Measurements from ENCODE around the gene ANO1. TPM values are rescaled to one million over a fixed set of nuclear protein-coding genes. Genes with fewer than 3 reads are reported as not detected.

ANO1 gene
- total RNA-seq, 1 donor from 2014 or later, result 0.05 TPM

DNA sequence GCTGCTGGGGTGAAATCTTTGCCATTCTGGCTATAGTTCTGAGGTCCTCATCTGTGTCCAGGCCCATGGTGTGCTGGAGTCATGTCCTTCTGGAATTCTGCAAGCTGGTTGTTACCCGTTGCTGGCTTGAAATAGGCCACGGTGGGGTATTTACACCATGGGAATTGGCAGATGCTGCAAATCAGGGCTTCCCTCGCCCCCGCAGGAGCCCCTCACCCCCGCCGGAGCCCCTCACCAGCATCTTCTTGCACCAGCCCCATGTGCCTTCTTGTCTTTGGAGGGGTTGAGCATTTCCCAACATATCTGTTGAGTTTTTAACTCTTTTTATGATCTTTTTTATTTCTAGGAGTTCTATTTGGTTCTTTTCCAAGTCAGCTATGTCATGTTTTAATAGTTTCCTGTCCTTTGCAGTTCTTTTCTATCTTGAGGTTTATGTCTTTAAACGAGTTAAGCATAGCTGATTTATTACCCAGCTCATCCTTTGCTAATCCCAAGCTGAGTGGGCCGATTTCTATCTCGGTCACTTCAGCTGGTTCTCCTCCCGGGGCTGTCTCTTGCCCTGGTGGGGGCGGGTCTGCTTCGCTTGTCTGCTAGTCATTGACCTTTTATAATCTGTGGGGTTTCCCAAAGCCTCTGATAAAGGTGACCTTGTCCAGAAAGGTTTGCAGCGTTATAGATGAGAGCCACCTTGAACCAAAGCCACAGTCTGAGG, 17.6 kb downstream of the ANO1 start:
- no peak for DNase-seq (ENCODE audit: low read depth)

- DNase-seq (ENCODE audit: low read depth), result no peak
Measured at GRCh38 chr11:70097783-70098563, 19.9 kb downstream of the ANO1 start.

- no peak for DNase-seq (ENCODE audit: low read depth)
Measured at GRCh38 chr11:70098936-70099335, 20.8 kb downstream of the ANO1 start.

- no peak for DNase-seq (ENCODE audit: low read depth)
Measured at GRCh38 chr11:70099578-70100279, 21.6 kb downstream of the ANO1 start.

GRCh38 chr11:70100280-70100603, 22.1 kb downstream of the ANO1 start:
- no peak for DNase-seq (ENCODE audit: low read depth)

- no peak for DNase-seq (ENCODE audit: low read depth)
Measured at GRCh38 chr11:70100791-70101190, 22.7 kb downstream of the ANO1 start.

- no peak for DNase-seq (ENCODE audit: low read depth)
Measured at GRCh38 chr11:70103256-70103975, 25.3 kb downstream of the ANO1 start.

DNA sequence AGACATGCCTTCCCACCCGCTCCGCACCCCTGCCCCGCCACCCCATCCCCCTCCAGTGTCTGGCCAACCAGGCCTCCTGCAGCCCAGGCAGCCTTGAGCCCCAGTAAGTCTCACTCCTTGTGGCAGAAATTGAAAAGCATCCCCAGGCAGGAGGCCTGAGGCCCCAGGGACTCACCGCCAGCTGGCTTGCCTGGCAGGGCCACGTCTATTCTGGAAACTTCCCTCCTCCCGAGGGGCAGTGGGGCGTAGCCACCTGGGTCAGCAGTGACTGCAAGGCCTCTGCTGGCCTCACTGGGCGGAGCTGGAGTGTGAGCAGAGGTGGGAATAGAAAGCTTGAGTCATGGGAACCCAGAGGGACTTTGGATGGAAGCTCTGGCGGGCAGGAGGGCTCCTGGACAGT, 26.3 kb downstream of the ANO1 start:
- peak; percentile 42 for DNase-seq (ENCODE audit: low read depth)

GRCh38 chr11:70104961-70105360, 26.8 kb downstream of the ANO1 start:
- no peak for DNase-seq (ENCODE audit: low read depth)

DNA sequence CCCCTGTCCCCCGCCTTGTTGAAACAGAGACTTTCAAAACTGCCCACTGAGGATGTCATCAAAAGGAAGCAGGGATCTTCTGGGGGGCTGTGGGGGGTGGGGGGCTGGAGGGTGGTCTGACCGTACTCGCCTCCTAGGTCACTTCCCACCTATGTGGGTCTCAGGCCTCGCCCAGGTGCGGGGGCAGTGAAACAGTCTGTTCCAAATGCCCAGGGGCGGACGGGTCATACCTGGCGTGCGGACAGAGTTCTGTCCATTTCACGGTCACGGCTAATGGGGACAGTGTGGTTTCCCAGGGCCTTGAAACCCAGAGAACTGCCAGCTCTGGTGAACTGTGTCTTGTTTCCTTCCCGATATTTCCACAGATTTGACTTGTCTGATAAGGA, 27.2 kb downstream of the ANO1 start:
- no peak for DNase-seq (ENCODE audit: low read depth)

GRCh38 chr11:70105755-70106571, 27.8 kb downstream of the ANO1 start:
- no peak for DNase-seq (ENCODE audit: low read depth)

DNA sequence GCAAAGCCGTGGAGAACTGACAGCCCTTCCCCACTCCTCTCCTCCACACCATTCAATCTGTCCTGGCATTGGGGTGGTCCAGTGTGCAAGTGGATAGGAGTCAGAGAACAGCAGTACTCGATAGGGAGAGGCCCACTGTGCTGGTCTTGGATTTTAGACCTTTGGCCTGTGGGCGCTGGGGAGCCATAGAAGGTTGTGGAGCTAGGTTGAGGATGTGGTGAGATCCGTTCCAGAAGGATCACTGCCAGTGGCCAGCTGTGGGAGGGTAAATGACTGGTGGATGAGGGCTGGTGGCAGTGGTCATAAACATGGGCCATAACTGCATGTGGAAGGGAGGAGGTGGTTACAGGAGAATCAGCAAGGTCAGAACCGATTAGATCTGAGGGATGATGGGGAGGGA, 28.6 kb downstream of the ANO1 start:
- no peak for DNase-seq (ENCODE audit: low read depth)

DNA sequence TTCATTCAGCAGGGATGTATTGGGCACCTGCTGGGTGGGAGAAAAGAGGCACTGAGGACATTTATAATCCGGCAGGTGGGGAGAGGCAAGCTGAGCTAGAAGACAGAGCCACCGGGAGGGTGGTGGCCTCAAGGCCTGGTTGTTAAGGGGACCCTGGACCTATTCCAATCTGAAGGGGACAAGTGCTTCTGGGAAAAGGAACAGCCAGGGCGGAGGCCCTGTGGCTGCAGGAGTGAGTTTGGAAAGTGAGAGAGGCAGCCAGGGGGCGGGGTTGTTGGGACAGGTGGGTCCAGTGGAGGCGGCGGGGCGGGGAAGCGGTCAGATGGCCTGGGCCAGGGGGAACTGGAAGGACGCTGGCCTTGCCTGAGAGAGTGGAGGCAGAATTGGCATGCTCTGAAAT, 29.1 kb downstream of the ANO1 start:
- no peak for DNase-seq (ENCODE audit: low read depth)

DNA sequence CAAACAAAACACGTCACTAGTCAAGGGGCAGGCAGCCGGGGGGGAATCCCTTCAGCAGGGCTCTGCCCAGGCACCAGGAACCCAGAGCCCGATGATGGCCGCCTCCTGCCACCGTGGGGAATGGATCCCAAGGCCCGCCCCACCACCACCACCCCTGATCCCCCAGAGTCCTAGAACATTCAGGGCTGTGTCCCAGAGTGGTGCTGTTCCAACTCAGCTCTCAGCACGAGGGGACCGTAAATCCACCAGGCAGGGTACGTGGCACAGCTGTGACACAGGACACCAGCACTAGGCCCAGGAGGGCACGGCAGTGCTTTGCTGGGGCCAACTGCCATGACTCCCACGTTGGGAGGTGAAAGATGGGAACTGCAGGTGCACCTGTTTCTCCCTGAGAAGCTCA, 29.6 kb downstream of the ANO1 start:
- no peak for DNase-seq (ENCODE audit: low read depth)

GRCh38 chr11:70108250-70108649, 30.1 kb downstream of the ANO1 start:
- DNase-seq (ENCODE audit: low read depth), result no peak

- no peak for DNase-seq (ENCODE audit: low read depth)
Measured at GRCh38 chr11:70109006-70109405, 30.9 kb downstream of the ANO1 start.

DNA sequence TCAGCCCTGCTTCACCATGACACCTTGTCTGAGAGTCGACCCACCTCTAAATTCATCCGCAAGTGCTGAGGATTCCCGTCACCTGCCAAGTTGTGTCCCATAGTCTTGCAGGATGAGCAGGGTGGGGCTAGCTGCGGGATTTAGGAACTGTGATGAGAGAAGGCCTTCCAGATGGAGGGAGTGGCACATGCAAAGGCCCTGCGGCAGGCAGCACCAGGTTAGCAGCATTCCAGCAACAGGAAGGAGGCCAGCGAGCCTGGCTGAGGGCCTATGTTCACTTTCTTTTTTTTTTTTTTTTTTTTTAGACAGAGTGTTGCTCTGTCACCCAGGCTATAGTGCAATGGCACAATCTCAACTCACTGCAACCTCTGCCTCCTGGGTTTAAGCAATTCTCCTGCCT, 31.8 kb downstream of the ANO1 start:
- DNase-seq (ENCODE audit: low read depth), result no peak

- DNase-seq (ENCODE audit: low read depth), result no peak
Measured at GRCh38 chr11:70110538-70111055, 32.5 kb downstream of the ANO1 start.

GRCh38 chr11:70111269-70112016, 33.3 kb downstream of the ANO1 start:
- no peak for DNase-seq (ENCODE audit: low read depth)

- no peak for DNase-seq (ENCODE audit: low read depth)
Measured at GRCh38 chr11:70112017-70112434, 33.9 kb downstream of the ANO1 start.

Measured in renal cortical epithelial cell (primary cell).